PC-3 (cell line): ENCODE measurements around the gene TSEN2.

Source experiments
- CTCF ChIP-seq: fragments of 300-600 bp; sonication (generic); conservative IDR thresholded peaks from 2 replicates; pipeline ENCODE4 v1.5.1; 2017; ENCODE audit warnings: antibody characterized with exemption, low read depth, mild to moderate bottlenecking, low read length
- EZH2 ChIP-seq: fragments of 300-600 bp; sonication (generic); IDR thresholded peaks from one replicate; pipeline ENCODE4 v1.6.1; 2017; ENCODE audit warnings: antibody characterized with exemption, mild to moderate bottlenecking, low read length; ENCODE audit not compliant: unreplicated experiment
- EZH2phosphoT487 ChIP-seq: fragments of 300-600 bp; sonication (generic); IDR thresholded peaks from 2 replicates; pipeline ENCODE4 v1.6.1; 2018; ENCODE audit warnings: mild to moderate bottlenecking, antibody characterized with exemption, low read length, borderline replicate concordance

- TF ChIP-seq CTCF (no peak), EZH2 (no peak), EZH2phosphoT487 (no peak)
These were observed 39.5 kb upstream of the TSEN2 start for GRCh38 chr3:12444582-12445471.
